Ascending aorta (tissue), 2 donors: ENCODE results near the gene KATNB1. TPM values are rescaled to one million over a fixed set of nuclear protein-coding genes. Genes with fewer than 3 reads are reported as not detected.

Experiments used
- DNase-seq, 2 donors: peaks; one replicate each; pipeline ENCODE4 v3.0.0-alpha.2; 2019; ENCODE audit warnings: low spot score in 2 of 2
- H3K27ac ChIP-seq, 2 donors: fragments of 200-600 bp; sonication (generic); one replicate each; pipeline ENCODE4 v1.5.1; 2016 to 2017; ENCODE audit warnings: mild to moderate bottlenecking in 1 of 2
- H3K27me3 ChIP-seq: fragments of 200-600 bp; sonication (generic); one replicate; pipeline ENCODE4 v1.5.1; 2017
- H3K36me3 ChIP-seq, 2 donors: fragments of 200-600 bp; sonication (generic); one replicate each; pipeline ENCODE4 v1.5.1; 2016
- H3K4me1 ChIP-seq, 2 donors: fragments of 200-600 bp; sonication (generic); one replicate each; pipeline ENCODE4 v1.5.1; 2016 to 2017; ENCODE audit warnings: mild to moderate bottlenecking in 1 of 2
- H3K4me3 ChIP-seq, 2 donors: fragments of 200-600 bp; sonication (generic); one replicate each; pipeline ENCODE4 v1.5.1; 2016 to 2017; ENCODE audit warnings: mild to moderate bottlenecking in 1 of 2
- H3K9me3 ChIP-seq, 2 donors: fragments of 200-600 bp; sonication (generic); one replicate each; pipeline ENCODE4 v1.5.1; 2016
- intact Hi-C: fragments of 100-400 bp; cut with DNase I; formaldehyde crosslinking; loops from one replicate; pipeline ENCODE4 v1.15.1; 2023
- total RNA-seq: library from RNA; depleted of rRNA; stranded (reverse); fragments of >200 nt; gene quantifications from one replicate; pipeline ENCODE4 v1.1.0, GENCODE V29; 2016
- TF ChIP-seq, protein P1 (sequence below), 3 experiments: fragments of 200-600 bp in 2 of 3; fragments of 450-650 bp in 1 of 3; sonication (generic) in 2 of 3; IDR thresholded peaks; one replicate each; pipeline ENCODE4 v1.5.1; 2016 to 2019; ENCODE audit warnings: antibody characterized with exemption in 3 of 3, mild to moderate bottlenecking in 1 of 3, moderate library complexity in 1 of 3

KATNB1 gene
- total RNA-seq, 1 donor from 2014 or later, result 35.3 TPM

- no peaks in the 10 kb centered on the region for H3K9me3 ChIP-seq
- H3K4me1 ChIP-seq, result no peaks in the 10 kb centered on the region
- H3K27me3 ChIP-seq, result no peaks in the 10 kb centered on the region
- no peak overlapping the region for H3K27ac ChIP-seq
- no peak for DNase-seq
- peaks cover 3 to 33% of the 10 kb centered on the region in 2 donors for H3K36me3 ChIP-seq
- TF ChIP-seq, protein P1, sequence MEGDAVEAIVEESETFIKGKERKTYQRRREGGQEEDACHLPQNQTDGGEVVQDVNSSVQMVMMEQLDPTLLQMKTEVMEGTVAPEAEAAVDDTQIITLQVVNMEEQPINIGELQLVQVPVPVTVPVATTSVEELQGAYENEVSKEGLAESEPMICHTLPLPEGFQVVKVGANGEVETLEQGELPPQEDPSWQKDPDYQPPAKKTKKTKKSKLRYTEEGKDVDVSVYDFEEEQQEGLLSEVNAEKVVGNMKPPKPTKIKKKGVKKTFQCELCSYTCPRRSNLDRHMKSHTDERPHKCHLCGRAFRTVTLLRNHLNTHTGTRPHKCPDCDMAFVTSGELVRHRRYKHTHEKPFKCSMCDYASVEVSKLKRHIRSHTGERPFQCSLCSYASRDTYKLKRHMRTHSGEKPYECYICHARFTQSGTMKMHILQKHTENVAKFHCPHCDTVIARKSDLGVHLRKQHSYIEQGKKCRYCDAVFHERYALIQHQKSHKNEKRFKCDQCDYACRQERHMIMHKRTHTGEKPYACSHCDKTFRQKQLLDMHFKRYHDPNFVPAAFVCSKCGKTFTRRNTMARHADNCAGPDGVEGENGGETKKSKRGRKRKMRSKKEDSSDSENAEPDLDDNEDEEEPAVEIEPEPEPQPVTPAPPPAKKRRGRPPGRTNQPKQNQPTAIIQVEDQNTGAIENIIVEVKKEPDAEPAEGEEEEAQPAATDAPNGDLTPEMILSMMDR (IDR thresholded peaks at IDR 0.05), result no peak
- no peak overlapping the region for H3K4me3 ChIP-seq
- intact Hi-C loops, result no loop called here
These were observed 17.2 kb downstream of the KATNB1 start for GRCh38 chr16:57752581-57753447.

GRCh38 chr16:57753448-57754353 is 18.1 kb downstream of the KATNB1 start:
- Histone ChIP-seq H3K4me3 (no peak overlapping the region), H3K4me1 (no peaks in the 10 kb centered on the region), H3K27ac (no peak overlapping the region), H3K27me3 (no peaks in the 10 kb centered on the region), H3K36me3 (peaks cover 3 to 33% of the 10 kb centered on the region in 2 donors), H3K9me3 (no peaks in the 10 kb centered on the region)
- no peak for DNase-seq
- TF ChIP-seq, protein P1 (IDR thresholded peaks at IDR 0.05), result no peak
- intact Hi-C loops, result no loop called here

DNA sequence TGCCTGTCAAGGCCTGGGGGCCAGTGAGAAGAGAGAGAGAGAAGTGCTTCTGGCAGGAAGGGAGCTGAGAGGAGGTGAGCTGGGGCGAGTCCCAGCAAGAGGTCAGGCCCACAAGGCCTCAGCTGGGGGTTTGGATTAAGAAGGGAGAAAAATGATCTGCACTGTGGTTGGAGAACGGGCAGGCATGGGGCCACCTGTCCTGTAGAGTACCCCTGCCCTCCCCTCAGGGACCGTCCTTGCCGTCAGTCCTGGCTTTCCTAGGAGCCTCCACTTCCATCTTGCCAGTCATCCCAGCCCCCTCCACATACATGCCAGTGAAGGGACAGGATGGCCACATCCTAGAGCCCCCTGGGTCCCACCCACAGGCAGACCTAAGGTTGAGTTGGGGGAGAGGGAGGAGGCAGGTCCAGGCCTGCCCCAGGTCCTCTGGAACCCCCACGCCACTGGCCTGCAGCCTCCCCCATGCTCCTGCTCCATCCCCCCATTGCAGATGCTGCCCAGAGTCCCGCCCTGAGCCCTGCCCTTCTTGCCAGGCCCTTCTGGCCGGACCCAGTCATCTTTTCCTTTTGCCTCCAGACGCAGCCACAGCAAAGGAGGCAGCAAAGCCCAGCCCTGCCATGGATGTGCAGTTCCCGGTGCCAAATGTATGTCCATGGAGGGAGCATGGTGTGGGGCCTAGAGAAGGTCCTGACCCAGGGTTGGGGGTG is 18.9 kb downstream of the KATNB1 start:
- intact Hi-C loops, result no loop called here
- Histone ChIP-seq H3K36me3 (peaks cover 7 to 41% of the 10 kb centered on the region in 2 donors), H3K4me1 (no peaks in the 10 kb centered on the region), H3K4me3 (no peak overlapping the region), H3K27me3 (no peaks in the 10 kb centered on the region), H3K9me3 (no peaks in the 10 kb centered on the region), H3K27ac (no peak overlapping the region)
- no peak for DNase-seq
- TF ChIP-seq, protein P1 (IDR thresholded peaks at IDR 0.05), result no peak

- no peak for DNase-seq
- H3K9me3 ChIP-seq, result no peaks in the 10 kb centered on the region
- intact Hi-C loops, result no loop called here
- H3K27ac ChIP-seq, result no peak overlapping the region
- no peaks in the 10 kb centered on the region for H3K27me3 ChIP-seq
- H3K4me1 ChIP-seq, result no peaks in the 10 kb centered on the region
- H3K4me3 ChIP-seq, result no peak overlapping the region
- TF ChIP-seq, protein P1 (IDR thresholded peaks at IDR 0.05), result no peak
- peaks cover 13 to 47% of the 10 kb centered on the region in 2 donors for H3K36me3 ChIP-seq
These were observed 19.6 kb downstream of the KATNB1 start for GRCh38 chr16:57755061-57755684.
